Lung (tissue), 16 donors: ENCODE results near the gene MATK. TPM values are rescaled to one million over a fixed set of nuclear protein-coding genes. Genes with fewer than 3 reads are reported as not detected.

Experiments used
- ATAC-seq: fragments of 200-7000 bp; cut with Tn5 transposase; one replicate; pipeline ENCODE4 v1.9.1; 2020; ENCODE audit warnings: moderate number of reproducible peaks; ENCODE audit not compliant: insufficient read depth, low FRiP score
- DNase-seq, 3 donors: peaks; one replicate each; pipeline ENCODE4 v3.0.0-alpha.2; 2013 to 2017
- H3K27ac ChIP-seq, 2 donors: one replicate each; pipeline ENCODE4 v1.5.1; 2013; ENCODE audit warnings: mild to moderate bottlenecking in 2 of 2, moderate library complexity in 2 of 2, control low read depth in 1 of 2, inconsistent platforms in 1 of 2, low read depth in 1 of 2, low read length in 1 of 2
- H3K27me3 ChIP-seq, 3 donors: one replicate each; pipeline ENCODE4 v1.5.1; 2013; ENCODE audit warnings: low read length in 2 of 3; ENCODE audit not compliant: control insufficient read depth in 3 of 3, insufficient read depth in 3 of 3
- H3K36me3 ChIP-seq, 4 donors: one replicate each; pipeline ENCODE4 v1.5.1; 2013; ENCODE audit warnings: low read length in 4 of 4, mild to moderate bottlenecking in 1 of 4, moderate library complexity in 1 of 4; ENCODE audit not compliant: control insufficient read depth in 4 of 4, insufficient read depth in 4 of 4
- H3K4me1 ChIP-seq, 5 donors: one replicate each; pipeline ENCODE4 v1.5.1; 2013; ENCODE audit warnings: low read length in 5 of 5, mild to moderate bottlenecking in 2 of 5, moderate library complexity in 1 of 5; ENCODE audit not compliant: control insufficient read depth in 5 of 5, insufficient read depth in 5 of 5
- H3K4me3 ChIP-seq: one replicate; pipeline ENCODE4 v1.5.1; 2013; ENCODE audit warnings: mild to moderate bottlenecking, control low read depth, moderate library complexity
- H3K9ac ChIP-seq, 2 donors: one replicate each; pipeline ENCODE4 v1.5.1; 2013; ENCODE audit warnings: low read length in 2 of 2, control low read depth in 1 of 2; ENCODE audit not compliant: insufficient read depth in 1 of 2
- H3K9me3 ChIP-seq, 4 donors: one replicate each; pipeline ENCODE4 v1.5.1; 2013; ENCODE audit warnings: low read length in 3 of 4, mild to moderate bottlenecking in 1 of 4, moderate library complexity in 1 of 4; ENCODE audit not compliant: control insufficient read depth in 4 of 4, insufficient read depth in 3 of 4
- WGBS, 2 donors: extraction: QIAGEN DNeasy Blood & Tissue Kit; methylation state at CpG; one replicate each; pipeline ENCODE4 v1.1.7; 2013; 5-methylcytosine and 5-hydroxymethylcytosine counted together
- long read RNA-seq, 5 donors: transcript quantifications; one replicate each; lab custom pipeline, GENCODE V29; 2026
- polyA plus RNA-seq, 2 donors: library from polyadenylated mRNA; stranded (reverse); fragments of 200-250 nt; gene quantifications; one replicate each; pipeline ENCODE4 v1.2.1, GENCODE V29; 2013
- total RNA-seq, 2 donors: library from RNA; depleted of rRNA in 1 of 2; stranded (reverse); fragments of >200 nt in 1 of 2; gene quantifications; one replicate each; pipeline ENCODE4 v1.2.1, GENCODE V29; 2014 to 2021
- TF ChIP-seq, protein P1 (sequence below): IDR thresholded peaks from 2 replicates; pipeline ENCODE4 v1.5.1; 2012; ENCODE audit warnings: mild to moderate bottlenecking; ENCODE audit errors: control extremely low read depth, extremely low read depth
- donor health status: control.
- donor health status: control.
- donor health status: Bipolar disorder and iron deficiency.
- donor health status: healthy.
- donor health status: DM: yes; HTN: yes; CAD: no.

Gene MATK, protein sequence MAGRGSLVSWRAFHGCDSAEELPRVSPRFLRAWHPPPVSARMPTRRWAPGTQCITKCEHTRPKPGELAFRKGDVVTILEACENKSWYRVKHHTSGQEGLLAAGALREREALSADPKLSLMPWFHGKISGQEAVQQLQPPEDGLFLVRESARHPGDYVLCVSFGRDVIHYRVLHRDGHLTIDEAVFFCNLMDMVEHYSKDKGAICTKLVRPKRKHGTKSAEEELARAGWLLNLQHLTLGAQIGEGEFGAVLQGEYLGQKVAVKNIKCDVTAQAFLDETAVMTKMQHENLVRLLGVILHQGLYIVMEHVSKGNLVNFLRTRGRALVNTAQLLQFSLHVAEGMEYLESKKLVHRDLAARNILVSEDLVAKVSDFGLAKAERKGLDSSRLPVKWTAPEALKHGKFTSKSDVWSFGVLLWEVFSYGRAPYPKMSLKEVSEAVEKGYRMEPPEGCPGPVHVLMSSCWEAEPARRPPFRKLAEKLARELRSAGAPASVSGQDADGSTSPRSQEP
- 1 to 10 TPM; 3.8 to 6.0 TPM for total RNA-seq
- 10 to 100 TPM in 1 of 2 donors, 1 to 10 TPM in 1; 6.7 to 20.0 TPM for polyA plus RNA-seq
- long read RNA-seq, donor 1, partial matches to known transcripts: 0 of 1 reads
- long read RNA-seq, donor 1, other reads (novel, unspliced or antisense): 0 of 1 reads
- long read RNA-seq, donor 2: 0 reads
- long read RNA-seq, donor 3, partial matches to known transcripts: 0 of 2 reads
- long read RNA-seq, donor 3, other reads (novel, unspliced or antisense): 0 of 2 reads
- long read RNA-seq, donor 4: 0 reads
- long read RNA-seq, donor 5: 0 reads

- Histone ChIP-seq H3K36me3 (no peaks in the 10 kb centered on the region), H3K27me3 (peaks cover 0 to 16% (median 7%) of the 10 kb centered on the region in 3 donors), H3K9ac (no peak within 1 kb of the TSS), H3K4me1 (no peaks in the 10 kb centered on the region), H3K27ac (peak within 1 kb of the TSS in 1 of 2 donors; percentile 32), H3K4me3 (peak within 1 kb of the TSS; percentile 66), H3K9me3 (peaks cover 0 to 24% (median 12%) of the 10 kb centered on the region in 4 donors)
- WGBS, 2 donors: 4 to 5% methylated on average over 67 to 98 of the region's 101 CpGs
- DNase-seq (no peak), ATAC-seq (no peak)
- TF ChIP-seq, protein P1, sequence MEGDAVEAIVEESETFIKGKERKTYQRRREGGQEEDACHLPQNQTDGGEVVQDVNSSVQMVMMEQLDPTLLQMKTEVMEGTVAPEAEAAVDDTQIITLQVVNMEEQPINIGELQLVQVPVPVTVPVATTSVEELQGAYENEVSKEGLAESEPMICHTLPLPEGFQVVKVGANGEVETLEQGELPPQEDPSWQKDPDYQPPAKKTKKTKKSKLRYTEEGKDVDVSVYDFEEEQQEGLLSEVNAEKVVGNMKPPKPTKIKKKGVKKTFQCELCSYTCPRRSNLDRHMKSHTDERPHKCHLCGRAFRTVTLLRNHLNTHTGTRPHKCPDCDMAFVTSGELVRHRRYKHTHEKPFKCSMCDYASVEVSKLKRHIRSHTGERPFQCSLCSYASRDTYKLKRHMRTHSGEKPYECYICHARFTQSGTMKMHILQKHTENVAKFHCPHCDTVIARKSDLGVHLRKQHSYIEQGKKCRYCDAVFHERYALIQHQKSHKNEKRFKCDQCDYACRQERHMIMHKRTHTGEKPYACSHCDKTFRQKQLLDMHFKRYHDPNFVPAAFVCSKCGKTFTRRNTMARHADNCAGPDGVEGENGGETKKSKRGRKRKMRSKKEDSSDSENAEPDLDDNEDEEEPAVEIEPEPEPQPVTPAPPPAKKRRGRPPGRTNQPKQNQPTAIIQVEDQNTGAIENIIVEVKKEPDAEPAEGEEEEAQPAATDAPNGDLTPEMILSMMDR: no peak
These were observed at the start of gene MATK for GRCh38 chr19:3785938-3786824. Gene MATK, minus strand, starts transcription at chr19:3786381. Its CDS starts 1,246 bp downstream, at chr19:3785135.

DNA sequence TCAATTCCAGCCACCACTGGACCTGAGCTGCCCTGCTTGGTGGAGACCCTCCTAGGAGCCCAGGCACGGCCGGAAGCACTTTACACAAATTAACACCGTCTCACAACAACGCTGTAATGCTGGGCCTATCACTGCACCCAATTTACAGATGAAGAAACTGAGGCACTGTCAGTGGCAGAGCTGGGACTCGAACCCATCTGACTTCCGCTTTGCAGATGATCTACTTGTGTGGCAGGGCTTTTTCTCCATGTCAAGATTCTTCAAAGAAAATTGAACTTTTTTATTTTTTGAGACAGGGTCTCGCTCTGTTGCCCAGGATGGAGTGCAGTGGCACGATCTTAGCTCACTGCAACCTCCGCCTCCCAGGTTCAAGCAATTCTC is 48.9 kb upstream of the MATK start:
- Histone ChIP-seq H3K27ac (no peak overlapping the region), H3K4me3 (no peak overlapping the region), H3K9ac (no peak overlapping the region), H3K36me3 (no peaks in the 10 kb centered on the region), H3K9me3 (peaks cover 0 to 5% (median 0%) of the 10 kb centered on the region in 4 donors), H3K4me1 (peaks cover 0 to 2% (median 0%) of the 10 kb centered on the region in 5 donors), H3K27me3 (peaks cover 0 to 5% (median 3%) of the 10 kb centered on the region in 3 donors)
- ATAC-seq (no peak), DNase-seq (no peak)
- 86 to 94% methylated on average over 9 of the region's 9 CpGs for WGBS, 2 donors
- TF ChIP-seq, protein P1: no peak

DNA sequence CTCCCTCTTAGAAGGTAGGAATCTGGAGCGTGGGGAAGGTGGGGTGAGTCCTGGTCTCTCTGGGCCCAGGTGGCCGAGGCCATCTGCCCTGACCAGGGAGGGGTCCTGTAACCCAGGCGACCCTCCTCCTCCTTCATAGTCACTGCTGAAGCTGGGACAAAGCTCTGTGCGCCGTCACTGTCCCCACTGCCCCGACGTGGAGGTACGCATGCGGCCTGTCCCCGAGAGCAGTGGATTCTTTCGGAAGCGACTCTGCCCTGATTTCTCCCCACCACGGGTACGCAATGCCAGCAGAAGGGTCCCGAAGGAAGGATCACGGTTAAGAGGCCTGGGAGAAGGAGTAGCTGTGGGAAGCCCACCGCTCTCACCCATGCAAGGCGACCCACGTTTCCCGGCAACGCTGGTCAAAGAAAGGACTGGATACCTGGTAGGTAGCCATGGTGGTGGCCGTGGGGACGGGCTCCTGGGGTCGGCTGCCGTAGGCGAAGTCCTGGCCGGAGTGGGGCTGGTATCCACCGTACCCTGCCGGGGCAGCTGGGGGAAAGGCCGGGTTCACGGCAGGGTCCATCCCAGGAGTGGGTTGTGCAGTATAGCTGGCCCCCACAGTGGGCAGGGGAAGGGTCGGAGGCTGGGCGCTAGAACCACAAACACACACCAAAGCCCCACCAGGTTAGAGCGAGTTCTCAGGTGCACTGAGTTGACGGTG is 48.3 kb upstream of the MATK start:
- Histone ChIP-seq H3K4me3 (no peak overlapping the region), H3K27ac (no peak overlapping the region), H3K4me1 (peaks cover 0 to 2% (median 0%) of the 10 kb centered on the region in 5 donors), H3K9ac (no peak overlapping the region), H3K36me3 (no peaks in the 10 kb centered on the region), H3K9me3 (peaks cover 0 to 5% (median 0%) of the 10 kb centered on the region in 4 donors), H3K27me3 (peaks cover 0 to 5% (median 3%) of the 10 kb centered on the region in 3 donors)
- 89% methylated on average over 35 of the region's 35 CpGs for WGBS, 2 donors
- DNase-seq: no peak
- TF ChIP-seq, protein P1: no peak
- no peak for ATAC-seq
